GM21737 (cell line): ENCODE measurements around the gene FYTTD1.
"Not testable (repeated sequence)": the region's sequence is repeated elsewhere in the genome, so short reads cannot be mapped to it uniquely, and the experiment has no call there.

Source experiments
- ATAC-seq: cut with Tn5 transposase; IDR thresholded peaks from one replicate; pipeline ENCODE4 v1.9.1; 2021; ENCODE audit warnings: mild to moderate bottlenecking, moderate library complexity; ENCODE audit not compliant: unreplicated experiment

The FYTTD1 gene, protein sequence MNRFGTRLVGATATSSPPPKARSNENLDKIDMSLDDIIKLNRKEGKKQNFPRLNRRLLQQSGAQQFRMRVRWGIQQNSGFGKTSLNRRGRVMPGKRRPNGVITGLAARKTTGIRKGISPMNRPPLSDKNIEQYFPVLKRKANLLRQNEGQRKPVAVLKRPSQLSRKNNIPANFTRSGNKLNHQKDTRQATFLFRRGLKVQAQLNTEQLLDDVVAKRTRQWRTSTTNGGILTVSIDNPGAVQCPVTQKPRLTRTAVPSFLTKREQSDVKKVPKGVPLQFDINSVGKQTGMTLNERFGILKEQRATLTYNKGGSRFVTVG

DNA sequence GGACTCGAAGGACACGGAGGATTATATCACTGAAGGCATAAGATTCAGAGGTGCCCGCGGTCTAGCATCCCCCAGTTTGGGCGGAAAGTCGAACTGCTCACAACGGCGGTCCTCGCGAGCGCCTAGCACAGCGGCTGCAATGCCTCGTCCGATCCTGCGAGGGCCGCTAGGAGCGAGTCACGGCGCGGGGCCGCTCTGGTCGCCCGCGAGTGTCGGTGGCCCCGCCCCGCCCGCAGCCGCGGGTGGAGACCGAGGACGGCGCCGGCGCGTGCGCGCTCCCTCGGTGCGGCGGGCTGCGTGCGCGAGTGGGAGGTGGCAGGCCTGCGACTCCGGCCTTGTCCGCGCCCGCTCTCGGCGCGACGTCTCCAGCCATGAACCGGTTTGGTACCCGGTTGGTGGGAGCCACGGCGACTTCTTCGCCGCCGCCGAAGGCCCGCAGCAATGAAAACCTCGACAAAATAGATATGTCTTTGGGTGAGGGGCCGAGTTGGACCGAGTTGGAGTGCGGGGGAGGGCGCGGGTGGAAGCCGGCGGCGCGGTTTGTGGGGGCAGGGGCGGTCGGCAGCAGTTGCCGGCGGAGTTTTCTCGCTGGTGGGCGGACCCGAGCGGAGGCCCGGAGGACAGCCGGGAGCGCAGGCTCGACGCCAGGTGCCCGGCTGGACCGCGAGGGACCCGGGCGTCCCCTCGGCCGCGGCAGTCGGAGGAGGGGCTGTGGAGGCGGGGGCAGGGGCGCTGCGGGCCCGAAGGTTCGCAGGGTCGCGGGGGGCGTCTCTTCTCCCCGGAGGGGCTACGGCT is at the start of gene FYTTD1:
FYTTD1 (plus strand) TSS at position 283 of the 795 bp plus-strand sequence; CDS start at position 372, 89 bp downstream.
- peak; percentile 82 for ATAC-seq

DNA sequence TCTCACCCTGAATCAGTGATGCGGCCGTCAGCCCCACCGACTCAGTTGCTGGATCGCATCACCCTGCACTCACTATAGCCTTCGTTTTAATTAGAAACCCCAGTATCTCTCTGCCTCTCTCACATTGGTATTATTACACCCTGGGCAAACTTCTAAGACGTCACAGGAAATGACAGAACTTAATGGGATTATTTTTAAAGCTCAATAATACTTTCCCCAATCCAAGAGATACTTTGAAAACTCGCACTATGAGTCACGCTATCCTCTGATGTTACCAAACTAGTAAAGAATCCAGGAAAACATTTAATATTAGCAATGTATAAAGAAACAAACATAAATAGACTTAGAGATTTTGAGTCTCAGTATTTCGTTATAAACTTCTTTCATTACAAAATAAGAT is 49.6 kb upstream of the FYTTD1 start:
- no peak for ATAC-seq

DNA sequence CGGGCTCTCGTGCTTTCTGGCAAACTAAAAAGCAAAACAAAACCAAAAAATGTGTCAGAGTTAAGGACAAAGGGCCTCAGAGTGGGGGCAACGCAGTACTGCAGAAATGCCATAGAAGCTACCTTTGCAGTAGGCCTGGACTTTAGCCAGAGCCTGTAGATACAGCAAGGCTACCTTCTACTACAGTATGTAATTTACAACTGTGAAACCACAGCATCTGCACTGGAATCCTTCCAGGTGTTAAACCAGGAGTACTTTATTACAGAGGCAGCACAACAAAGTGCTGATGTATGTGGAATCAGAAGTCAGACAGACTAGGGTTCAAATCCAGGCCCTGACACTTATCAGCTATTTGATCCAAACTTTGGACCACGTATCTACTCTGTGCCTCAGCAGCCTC is 47.8 kb upstream of the FYTTD1 start:
- ATAC-seq = no peak

DNA sequence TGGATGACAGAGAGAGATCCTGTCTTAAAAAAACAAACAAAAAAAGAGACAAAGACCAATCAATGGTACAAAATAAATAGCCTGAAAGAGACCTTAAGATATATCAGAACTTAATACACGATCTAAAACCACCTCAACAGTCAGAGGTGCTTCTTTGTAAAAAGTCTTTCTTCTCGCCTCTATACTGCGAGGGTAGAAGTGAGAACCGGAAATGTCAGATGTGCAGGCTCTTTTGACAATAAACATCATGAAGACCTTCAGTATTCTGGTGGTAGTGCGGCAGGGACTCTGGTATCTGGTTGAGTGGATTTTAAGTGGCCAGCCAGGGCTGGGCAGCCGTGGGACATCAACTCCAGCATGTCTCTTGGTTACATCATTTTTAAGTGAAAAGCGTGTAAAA is 43.0 kb upstream of the FYTTD1 start:
- ATAC-seq = no peak

DNA sequence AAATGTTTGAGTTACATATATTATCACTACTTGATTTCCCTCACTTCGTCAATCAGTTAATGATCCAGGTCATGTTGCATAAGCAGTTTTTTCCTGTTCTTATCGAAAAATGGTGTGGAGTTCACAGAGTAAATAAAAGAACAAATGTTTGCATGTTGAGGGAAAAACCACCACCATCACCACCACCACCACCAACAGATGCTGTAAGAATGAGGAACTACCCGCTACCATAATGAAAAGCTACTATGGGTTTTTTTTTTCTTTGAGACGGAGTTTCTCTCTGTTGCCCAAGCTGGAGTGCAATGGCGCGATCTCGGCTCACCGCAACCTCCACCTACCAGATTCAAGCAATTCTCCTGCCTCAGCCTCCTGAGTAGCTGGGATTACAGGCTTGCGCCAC is 40.5 kb upstream of the FYTTD1 start:
- no peak for ATAC-seq

DNA sequence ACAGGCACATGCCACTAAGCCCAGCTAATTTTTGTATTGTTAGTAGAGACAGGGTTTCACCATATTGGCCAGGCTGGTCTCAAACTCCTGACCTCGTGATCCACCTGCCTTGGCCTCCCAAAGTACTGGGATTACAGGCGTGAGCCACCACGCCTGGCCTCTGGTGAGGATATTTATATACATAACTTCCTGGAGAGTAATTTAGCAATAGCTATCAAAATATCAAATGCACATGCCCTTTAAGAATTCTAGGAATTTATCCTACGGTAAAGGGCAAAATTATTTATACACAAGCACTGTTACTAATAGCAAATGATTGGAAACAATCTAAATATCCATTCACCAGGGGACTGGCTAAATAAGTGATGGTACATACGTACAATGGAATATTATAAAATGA is 38.7 kb upstream of the FYTTD1 start:
- ATAC-seq = not testable (repeated sequence)

DNA sequence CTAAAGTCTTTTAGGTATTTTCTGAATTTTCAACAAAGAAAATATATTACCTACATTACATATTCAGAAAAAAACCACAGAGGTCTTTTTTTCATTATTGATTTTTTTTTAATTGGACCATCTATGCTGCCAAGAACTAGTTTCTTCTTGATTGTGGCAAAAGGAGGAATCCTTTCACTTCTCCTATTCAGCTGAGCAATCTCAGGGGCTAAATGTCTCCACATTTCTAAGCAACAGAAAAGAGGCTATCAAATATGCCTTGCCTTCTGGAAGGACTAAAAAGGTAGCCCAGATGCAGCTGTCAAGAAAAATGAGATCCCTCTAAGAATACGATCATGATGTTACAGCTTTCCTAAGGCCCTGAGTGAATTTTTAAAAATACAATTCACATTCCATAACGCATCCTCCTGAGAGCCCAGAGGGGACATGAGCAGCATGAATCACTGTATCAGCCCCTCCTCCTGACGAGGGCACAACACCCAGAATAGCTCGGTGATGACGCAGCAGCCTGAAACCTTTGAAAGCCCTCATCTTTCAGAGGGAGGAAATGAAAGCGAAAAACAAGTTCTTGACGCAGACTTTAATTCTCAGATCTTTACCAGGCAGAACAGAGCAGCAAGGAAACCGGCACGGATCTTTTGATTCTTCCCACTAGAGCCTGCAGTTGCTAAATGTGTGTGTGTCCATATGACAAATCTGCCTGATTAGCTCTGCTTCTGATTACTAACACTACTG is 37.5 kb upstream of the FYTTD1 start:
- ATAC-seq = peak; percentile 84

DNA sequence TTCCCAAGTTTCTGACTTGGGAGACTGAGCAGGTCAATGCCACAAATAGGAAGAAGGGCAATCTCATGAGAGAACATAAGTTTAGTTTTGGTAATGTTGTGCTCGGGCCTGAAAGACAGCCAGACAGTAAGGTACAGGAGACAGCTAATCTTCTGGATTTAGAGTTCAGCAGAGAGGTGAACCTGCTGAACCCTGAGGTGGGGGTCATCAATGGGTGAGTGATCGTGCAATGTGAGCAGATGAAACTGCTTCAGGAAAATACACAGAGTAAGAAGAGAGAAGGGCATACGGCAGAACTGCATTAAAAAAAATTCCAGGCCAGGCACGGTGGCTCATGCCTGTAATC is 36.2 kb upstream of the FYTTD1 start:
- peak; percentile 32 for ATAC-seq

DNA sequence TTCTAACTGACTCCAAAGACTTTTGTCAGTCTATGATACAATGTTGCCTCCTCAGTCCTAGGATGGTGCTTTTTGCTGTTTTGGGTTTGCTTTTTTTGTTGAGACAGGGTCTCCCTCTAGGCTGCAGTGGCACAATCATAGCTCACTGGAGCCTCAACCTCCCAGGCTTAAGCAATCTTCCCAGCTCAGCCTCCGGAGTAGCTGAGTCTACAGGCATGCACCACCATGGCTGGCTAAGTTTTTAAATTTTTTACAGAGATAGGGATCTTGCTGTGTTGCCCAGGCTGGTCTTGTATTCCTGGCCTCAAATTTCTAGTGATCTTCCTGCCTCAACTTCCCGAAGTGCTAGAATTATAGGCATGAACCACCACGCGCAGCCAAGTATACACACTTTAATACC is 35.4 kb upstream of the FYTTD1 start:
- no peak for ATAC-seq

DNA sequence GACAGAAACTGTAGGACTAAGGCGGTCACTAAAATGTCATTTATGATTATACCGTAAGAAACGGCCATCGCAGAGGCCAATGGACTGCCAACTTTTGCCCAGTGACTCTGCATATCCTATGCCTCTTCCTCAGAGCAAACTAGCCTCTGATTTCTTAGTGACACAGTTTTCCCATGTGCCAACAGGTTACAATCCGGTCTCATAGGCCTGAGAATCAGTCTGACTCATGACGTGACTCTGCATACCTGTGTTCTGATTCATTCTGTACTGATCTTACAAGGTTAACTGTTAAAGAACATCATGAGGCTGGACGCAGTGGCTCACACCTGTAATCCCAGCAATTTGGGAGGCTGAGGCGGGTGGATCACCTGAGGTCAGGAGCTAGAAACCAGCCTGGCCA is 30.8 kb upstream of the FYTTD1 start:
- ATAC-seq = no peak

DNA sequence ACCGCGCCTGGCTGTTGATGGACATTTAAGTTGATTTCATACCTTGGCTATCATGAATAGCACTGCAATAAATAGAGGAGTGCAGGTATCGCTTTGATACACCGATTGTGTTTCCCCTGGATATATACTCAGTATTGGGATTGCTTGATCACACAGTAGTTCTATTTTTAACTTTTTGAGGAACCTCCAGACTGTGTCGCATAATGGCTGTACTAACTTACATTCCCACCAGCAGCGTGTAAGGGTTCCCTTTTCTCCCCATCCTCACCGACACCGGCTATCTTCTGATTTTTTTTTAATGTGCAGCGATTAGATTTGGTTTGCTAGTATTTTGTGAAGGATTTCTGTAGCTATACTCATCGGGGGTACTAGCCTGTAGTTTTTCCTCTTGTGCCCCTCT is 29.0 kb upstream of the FYTTD1 start:
- ATAC-seq = no peak

DNA sequence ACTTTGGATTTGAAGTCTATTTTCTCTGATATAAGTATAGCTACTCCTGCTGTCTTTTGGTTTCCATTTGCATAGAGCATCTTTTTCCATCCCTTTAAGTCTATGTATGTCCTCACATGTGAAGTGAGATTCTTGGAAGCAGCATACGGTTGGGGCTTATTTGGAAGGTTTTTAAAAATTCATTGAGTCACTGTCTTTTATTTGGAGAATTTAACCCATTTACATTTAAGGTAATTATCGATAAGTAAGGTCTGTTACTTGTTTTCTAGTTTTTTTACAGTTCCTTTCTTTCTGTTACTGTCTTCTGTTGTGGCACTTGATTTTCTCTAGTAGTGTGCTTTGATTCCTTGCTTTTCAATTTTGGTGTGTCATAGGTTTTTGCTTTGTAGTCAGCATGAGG is 26.9 kb upstream of the FYTTD1 start:
- ATAC-seq = no peak

DNA sequence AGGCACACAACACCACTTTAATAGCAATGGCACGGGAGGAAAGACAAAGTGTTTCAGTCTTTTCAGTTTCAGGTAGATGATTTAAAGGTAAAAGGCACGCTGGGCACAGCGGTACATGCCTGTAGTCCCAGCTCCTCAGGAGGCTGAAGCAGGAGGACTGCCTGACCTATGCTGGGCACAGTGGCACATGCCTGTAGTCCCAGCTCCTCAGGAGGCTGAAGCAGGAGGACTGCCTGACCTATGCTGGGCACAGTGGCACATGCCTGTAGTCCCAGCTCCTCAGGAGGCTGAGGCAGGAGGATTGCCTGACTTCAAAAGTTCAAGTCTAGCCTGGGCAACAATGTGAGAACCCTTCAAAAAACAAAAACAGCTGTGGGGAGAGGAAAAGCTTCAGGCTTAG is 21.8 kb upstream of the FYTTD1 start:
- ATAC-seq = not testable (repeated sequence)

DNA sequence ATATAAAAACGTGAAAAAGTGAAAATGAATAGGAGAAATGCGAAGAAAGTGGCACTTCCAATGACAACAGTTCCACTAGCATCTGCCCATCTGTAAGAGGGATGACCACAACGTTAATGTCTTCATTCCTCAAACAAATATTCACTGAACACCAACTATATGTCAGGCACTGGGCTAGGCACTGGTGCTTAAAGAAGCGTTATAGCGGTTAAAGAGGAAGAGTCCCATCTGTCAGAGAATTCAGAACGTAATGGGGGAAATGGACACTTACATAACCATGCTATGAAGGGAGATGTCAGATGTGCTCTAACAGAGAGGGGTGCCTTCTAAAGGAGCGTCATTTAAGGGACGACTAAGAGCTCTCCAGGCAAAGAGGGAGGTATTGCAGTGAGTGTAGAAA is 21.2 kb upstream of the FYTTD1 start:
- ATAC-seq = no peak

DNA sequence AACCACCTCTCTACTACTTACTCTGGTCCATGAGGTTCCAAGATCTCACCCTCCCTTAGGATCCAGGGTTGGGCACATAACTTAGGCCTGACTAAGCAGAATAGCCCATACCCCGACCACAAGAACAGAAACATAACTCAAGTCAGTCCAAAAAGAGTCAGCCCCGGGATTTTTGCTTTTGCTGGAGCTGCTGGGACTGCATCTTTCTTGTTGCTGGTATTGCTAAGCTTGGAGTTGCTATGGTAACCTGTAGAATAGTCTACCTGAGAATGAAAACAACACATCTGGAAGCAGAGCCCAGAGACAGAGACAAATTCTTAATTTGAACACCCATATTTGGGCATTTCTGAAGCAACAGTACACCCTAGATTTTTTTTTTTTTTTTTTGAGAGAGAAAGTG is 19.5 kb upstream of the FYTTD1 start:
- no peak for ATAC-seq

DNA sequence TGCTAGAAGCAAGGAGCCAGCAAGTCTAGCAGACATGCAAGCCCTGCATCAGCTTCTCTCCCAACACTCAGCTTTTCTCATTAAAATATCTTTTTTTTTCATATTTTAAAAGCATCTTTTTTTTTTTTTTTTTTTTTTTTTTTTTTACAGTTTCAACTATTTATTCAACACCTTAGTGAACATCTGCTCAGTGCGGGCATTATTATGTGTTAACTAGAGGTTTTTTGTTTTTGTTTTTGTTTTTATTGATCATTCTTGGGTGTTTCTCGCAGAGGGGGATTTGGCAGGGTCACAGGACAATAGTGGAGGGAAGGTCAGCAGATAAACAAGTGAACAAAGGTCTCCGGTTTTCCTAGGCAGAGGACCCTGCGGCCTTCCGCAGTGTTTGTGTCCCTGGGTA is 18.9 kb upstream of the FYTTD1 start:
- ATAC-seq = not testable (repeated sequence)

DNA sequence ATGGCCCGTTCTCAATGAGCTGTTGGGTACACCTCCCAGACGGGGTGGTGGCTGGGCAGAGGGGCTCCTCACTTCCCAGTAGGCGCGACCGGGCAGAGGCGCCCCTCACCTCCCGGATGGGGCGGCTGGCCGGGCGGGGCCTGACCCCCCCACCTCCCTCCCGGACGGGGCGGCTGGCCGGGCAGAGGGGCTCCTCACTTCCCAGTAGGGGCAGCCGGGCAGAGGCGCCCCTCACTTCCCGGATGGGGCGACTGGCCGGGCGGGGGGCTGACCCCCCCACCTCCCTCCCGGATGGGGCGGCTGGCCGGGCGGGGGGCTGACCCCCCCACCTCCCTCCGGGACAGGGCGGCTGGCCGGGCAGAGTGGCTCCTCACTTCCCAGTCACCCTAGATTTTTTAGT is 18.2 kb upstream of the FYTTD1 start:
- ATAC-seq = not testable (repeated sequence)

DNA sequence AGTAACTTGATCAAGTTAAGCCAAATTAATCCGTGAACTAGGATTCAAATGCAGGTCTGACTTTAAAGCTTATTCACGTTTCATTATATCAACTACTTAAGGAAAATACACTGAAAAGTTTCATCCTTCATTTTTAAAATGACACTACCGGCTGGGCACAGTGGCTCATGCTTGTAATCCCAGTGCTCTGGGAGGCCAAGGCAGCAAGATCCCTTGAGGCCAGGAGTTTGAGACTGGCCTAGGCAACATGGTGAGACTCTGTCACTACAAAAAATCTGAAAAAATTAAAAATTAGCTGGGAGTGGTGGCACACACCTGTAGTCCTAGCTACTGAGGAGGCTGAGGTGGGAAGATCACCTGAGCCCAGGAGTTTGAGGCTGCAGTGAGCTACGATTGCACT is 16.6 kb upstream of the FYTTD1 start:
- no peak for ATAC-seq

DNA sequence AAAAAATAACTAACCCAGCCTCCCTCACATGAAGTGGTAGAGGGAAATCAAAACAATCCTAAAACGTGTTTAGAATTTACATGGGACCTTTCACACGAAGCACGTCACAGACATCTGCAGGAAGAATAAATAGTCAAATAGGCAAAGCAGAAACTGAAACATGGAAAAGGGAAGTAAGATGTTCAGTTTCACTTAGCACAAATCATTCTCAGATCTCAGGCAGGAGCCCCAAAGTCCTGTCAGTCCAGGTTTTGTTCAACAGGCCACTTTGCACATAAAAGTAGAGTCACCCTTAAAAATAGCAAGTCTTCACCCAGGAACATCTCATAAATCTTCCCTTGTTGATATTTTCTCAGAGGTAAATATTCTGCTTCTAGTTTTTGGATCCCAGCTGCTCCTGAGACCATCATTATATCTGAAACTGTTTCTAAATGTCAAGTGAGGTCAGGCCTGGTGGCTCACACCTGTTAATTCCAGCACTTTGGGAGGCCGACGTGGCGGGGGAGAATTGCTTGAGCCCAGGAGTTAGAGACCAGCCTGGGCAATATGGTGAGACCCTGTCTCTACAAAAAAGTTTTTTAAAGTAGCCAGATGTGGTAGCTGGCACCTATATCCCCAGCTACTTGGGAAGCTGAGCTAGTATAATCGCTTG is 14.9 kb upstream of the FYTTD1 start:
- ATAC-seq = no peak

DNA sequence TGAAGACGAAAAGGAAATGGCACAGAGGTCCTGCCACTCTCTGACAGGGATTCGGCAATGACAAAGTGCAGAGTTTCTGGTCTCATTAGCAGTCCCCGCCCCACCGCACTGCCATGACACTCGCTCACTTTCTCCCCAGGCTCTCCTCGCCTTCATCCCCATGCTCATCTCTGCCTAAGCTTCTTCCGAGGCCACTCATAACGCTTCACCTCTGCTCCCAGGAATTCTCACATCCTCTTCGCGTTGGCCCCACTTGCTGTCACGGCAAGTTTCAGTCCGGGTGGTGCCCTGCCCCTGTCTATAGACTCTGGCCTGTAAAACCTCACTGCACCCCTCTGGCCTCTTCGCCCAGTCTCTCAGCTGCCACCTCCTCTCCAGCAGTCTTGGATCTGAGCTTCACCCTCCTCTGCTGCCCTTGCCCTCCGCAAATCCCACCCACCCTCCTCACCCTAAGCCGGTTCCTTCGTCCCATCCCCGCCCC is 13.6 kb upstream of the FYTTD1 start:
- ATAC-seq = peak; percentile 12
